AG20443 (cell line): Measurements from ENCODE around the gene WDFY2.
"Not testable (repeated sequence)": the region's sequence is repeated elsewhere in the genome, so short reads cannot be mapped to it uniquely, and the experiment has no call there.

Source experiments
- DNase-seq: peaks from one replicate; pipeline ENCODE4 v3.0.0; 2012; ENCODE audit warnings: low spot score, mixed read lengths

WDFY2 gene

GRCh38 chr13:51666839-51667238, 82.6 kb downstream of the WDFY2 start:
- DNase-seq, result no peak

GRCh38 chr13:51668580-51669195, 84.4 kb downstream of the WDFY2 start:
- DNase-seq, result no peak

- DNase-seq, result no peak
Observed at GRCh38 chr13:51673165-51673564, 88.9 kb downstream of the WDFY2 start.

GRCh38 chr13:51674276-51674675, 90.0 kb downstream of the WDFY2 start:
- no peak for DNase-seq

- DNase-seq, result no peak
Observed at GRCh38 chr13:51675385-51675784, 91.1 kb downstream of the WDFY2 start.

- DNase-seq, result no peak
Observed at GRCh38 chr13:51675877-51676276, 91.6 kb downstream of the WDFY2 start.

- DNase-seq, result no peak
Observed at GRCh38 chr13:51676739-51677138, 92.5 kb downstream of the WDFY2 start.

GRCh38 chr13:51678420-51678819, 94.2 kb downstream of the WDFY2 start:
- no peak for DNase-seq

GRCh38 chr13:51679616-51680015, 95.4 kb downstream of the WDFY2 start:
- no peak for DNase-seq

GRCh38 chr13:51681037-51681678, 96.9 kb downstream of the WDFY2 start:
- peak; percentile 29 for DNase-seq

- DNase-seq, result no peak
Observed at GRCh38 chr13:51682686-51683085, 98.4 kb downstream of the WDFY2 start.

GRCh38 chr13:51683597-51683996, 99.3 kb downstream of the WDFY2 start:
- DNase-seq, result no peak

- DNase-seq, result peak; percentile 63
Observed at GRCh38 chr13:51684076-51684475, 99.8 kb downstream of the WDFY2 start.

GRCh38 chr13:51687947-51688714, 103.9 kb downstream of the WDFY2 start:
- no peak for DNase-seq

GRCh38 chr13:51688937-51689662, 104.8 kb downstream of the WDFY2 start:
- no peak for DNase-seq

GRCh38 chr13:51689663-51689996, 105.4 kb downstream of the WDFY2 start:
- DNase-seq, result no peak

- not testable (repeated sequence) for DNase-seq
Observed at GRCh38 chr13:51695677-51696076, 111.4 kb downstream of the WDFY2 start.

GRCh38 chr13:51697181-51697580, 112.9 kb downstream of the WDFY2 start:
- DNase-seq, result no peak

- DNase-seq, result no peak
Observed at GRCh38 chr13:51697855-51698254, 113.6 kb downstream of the WDFY2 start.

- no peak for DNase-seq
Observed at GRCh38 chr13:51698352-51698751, 114.1 kb downstream of the WDFY2 start.

- DNase-seq, result no peak
Observed at GRCh38 chr13:51704399-51705313, 120.4 kb downstream of the WDFY2 start.

- DNase-seq, result no peak
Observed at GRCh38 chr13:51707461-51707860, 123.2 kb downstream of the WDFY2 start.
